WTC11 (cell line): ENCODE data around the gene GZF1. TPM values are rescaled to one million over a fixed set of nuclear protein-coding genes. Genes with fewer than 3 reads are reported as not detected.

Source experiments
- ATAC-seq: fragments of 200-7000 bp; cut with Tn5 transposase; 2 replicates; pipeline ENCODE4 v1.10.0; 2021; ENCODE audit warnings: mild to moderate bottlenecking, moderate library complexity
- CTCF ChIA-PET: fragments of 300-600 bp; sonication (Branson Sonifier 250); formaldehyde crosslinking; loops from one replicate; lab custom pipeline; 2021; ENCODE audit warnings: antibody characterized with exemption; lab: Charles Lee
- POLR2A ChIA-PET: fragments of 350-600 bp; sonication (Branson Sonifier 250); formaldehyde crosslinking; loops from one replicate; lab custom pipeline; 2021; ENCODE audit warnings: antibody characterized with exemption; lab: Charles Lee
- DNase-seq: peaks from one replicate; pipeline ENCODE4 v3.0.0; 2021; ENCODE audit warnings: low spot score
- H3K27ac Mint-ChIP-seq: 2 replicates; pipeline ENCODE4 v1.8.0; 2021; ENCODE audit warnings: mixed read lengths
- H3K27me3 Mint-ChIP-seq: 2 replicates; pipeline ENCODE4 v1.8.0; 2021; ENCODE audit warnings: low read depth, mild to moderate bottlenecking, moderate library complexity, mixed read lengths
- H3K36me3 Mint-ChIP-seq: 2 replicates; pipeline ENCODE4 v1.8.0; 2021; ENCODE audit warnings: mixed read lengths
- H3K4me1 Mint-ChIP-seq: 2 replicates; pipeline ENCODE4 v1.8.0; 2022; ENCODE audit warnings: mixed read lengths
- H3K4me3 Mint-ChIP-seq: 2 replicates; pipeline ENCODE4 v1.8.0; 2021; ENCODE audit warnings: mild to moderate bottlenecking, moderate library complexity, mixed read lengths
- H3K9me3 Mint-ChIP-seq: 2 replicates; pipeline ENCODE4 v1.8.0; 2021; ENCODE audit warnings: mixed read lengths
- ATF1 ChIP-seq: sonication (generic); formaldehyde crosslinking; IDR thresholded peaks from 2 replicates; pipeline ENCODE4 v1.8.1; 2023; ENCODE audit warnings: mild to moderate bottlenecking, moderate library complexity, missing genetic modification reagents
- CREM ChIP-seq: sonication (generic); formaldehyde crosslinking; IDR thresholded peaks from 2 replicates; pipeline ENCODE4 v1.8.1; 2022; ENCODE audit warnings: mild to moderate bottlenecking, missing genetic modification reagents, moderate library complexity
- GABPB1 ChIP-seq: sonication (generic); formaldehyde crosslinking; IDR thresholded peaks from 2 replicates; pipeline ENCODE4 v1.8.1; 2023; ENCODE audit warnings: mild to moderate bottlenecking, missing genetic modification reagents
- JAZF1 ChIP-seq: fragments of 250-450 bp; sonication (Bioruptor Pico); IDR thresholded peaks from 2 replicates; pipeline ENCODE4 v1.9.0; 2021; ENCODE audit warnings: moderate library complexity, mild to moderate bottlenecking, inconsistent platforms
- PRRX2 ChIP-seq: fragments of 250-450 bp; sonication (Bioruptor Pico); IDR thresholded peaks from 2 replicates; pipeline ENCODE4 v1.8.0; 2021; ENCODE audit warnings: mild to moderate bottlenecking
- RELA ChIP-seq: sonication (generic); formaldehyde crosslinking; IDR thresholded peaks from 2 replicates; pipeline ENCODE4 v1.8.1; 2022; ENCODE audit warnings: missing genetic modification reagents, mild to moderate bottlenecking, borderline replicate concordance
- SOX15 ChIP-seq: fragments of 250-450 bp; sonication (Bioruptor Pico); IDR thresholded peaks from 2 replicates; pipeline ENCODE4 v1.9.0; 2021; ENCODE audit warnings: mild to moderate bottlenecking
- total RNA-seq: library from RNA; stranded (reverse); gene quantifications from 3 replicates; pipeline ENCODE4 v1.2.3, GENCODE V29; 2021
- TF ChIP-seq, protein P1 (sequence below): sonication (generic); formaldehyde crosslinking; IDR thresholded peaks from 2 replicates; pipeline ENCODE4 v1.8.1; 2022; ENCODE audit warnings: mild to moderate bottlenecking, missing genetic modification reagents, moderate library complexity, borderline replicate concordance
- TF ChIP-seq, protein P2 (sequence below): sonication (generic); formaldehyde crosslinking; IDR thresholded peaks from 2 replicates; pipeline ENCODE4 v1.8.1; 2023; ENCODE audit warnings: mild to moderate bottlenecking, missing genetic modification reagents, borderline replicate concordance
- TF ChIP-seq, protein P3 (sequence below): sonication (generic); formaldehyde crosslinking; IDR thresholded peaks from 2 replicates; pipeline ENCODE4 v1.8.1; 2022; ENCODE audit warnings: mild to moderate bottlenecking, moderate library complexity, missing genetic modification reagents
- TF ChIP-seq, protein P4 (sequence below): fragments of 250-450 bp; sonication (Bioruptor Pico); IDR thresholded peaks from 2 replicates; pipeline ENCODE4 v1.9.0; 2021; ENCODE audit warnings: mild to moderate bottlenecking, borderline replicate concordance
- TF ChIP-seq, protein P5 (sequence below): sonication (generic); formaldehyde crosslinking; IDR thresholded peaks from 2 replicates; pipeline ENCODE4 v1.8.1; 2023; ENCODE audit warnings: mild to moderate bottlenecking, moderate library complexity, missing genetic modification reagents
- TF ChIP-seq, protein P6 (sequence below): sonication (generic); formaldehyde crosslinking; IDR thresholded peaks from 2 replicates; pipeline ENCODE4 v1.8.0; 2022; ENCODE audit warnings: mild to moderate bottlenecking, missing genetic modification reagents

The GZF1 gene
- total RNA-seq, 1 experiment from 2014 or later = 9.5 TPM

DNA sequence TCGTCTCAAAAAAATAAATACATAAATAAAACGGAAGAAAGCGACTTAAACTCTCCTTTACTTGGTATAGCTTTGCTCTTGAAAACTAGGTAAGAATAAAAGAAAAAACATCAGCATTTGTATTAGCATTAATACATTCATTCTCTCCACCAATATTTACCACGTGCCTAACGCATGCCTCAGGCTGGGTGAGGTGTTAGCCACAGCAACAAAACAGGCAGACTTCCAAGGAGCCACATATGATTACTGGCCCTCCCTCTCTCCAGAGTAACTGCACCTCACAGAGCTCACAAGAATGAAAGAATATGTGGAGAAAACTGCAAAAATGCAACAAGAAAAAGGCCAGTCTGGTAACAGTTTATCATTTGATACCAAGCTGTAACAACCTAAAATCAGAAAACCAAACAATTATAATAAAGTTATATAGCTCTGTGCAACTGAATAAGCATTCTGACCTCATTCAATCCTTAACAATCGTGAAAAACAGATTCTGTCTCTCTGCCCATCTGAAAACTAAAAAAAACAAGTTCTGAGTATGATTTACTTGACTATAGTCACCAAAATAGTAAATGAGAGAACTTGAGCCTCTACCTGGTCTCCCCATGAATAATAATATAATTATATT lies 54.1 kb downstream of the GZF1 start:
- Mint-ChIP-seq H3K27ac (peak overlapping the region; percentile 31; the same call in 1 of the 2 replicates), H3K27me3 (no peaks in the 10 kb centered on the region), H3K4me3 (no peak overlapping the region), H3K36me3 (peaks cover 6% of the 10 kb centered on the region), H3K4me1 (peaks cover 21% of the 10 kb centered on the region), H3K9me3 (no peaks in the 10 kb centered on the region)
- ChIA-PET CTCF (interaction anchor here (1.3 kb wide), 1 partner anchor 75 kb away, joined by 3 read pairs; no protein-coding TSS in a partner anchor), POLR2A (no interaction called here)
- DNase-seq (no peak), ATAC-seq (no peak)
- no peak for TF ChIP-seq RELA (CRISPR knock-in tag)
- TF ChIP-seq, protein P1, sequence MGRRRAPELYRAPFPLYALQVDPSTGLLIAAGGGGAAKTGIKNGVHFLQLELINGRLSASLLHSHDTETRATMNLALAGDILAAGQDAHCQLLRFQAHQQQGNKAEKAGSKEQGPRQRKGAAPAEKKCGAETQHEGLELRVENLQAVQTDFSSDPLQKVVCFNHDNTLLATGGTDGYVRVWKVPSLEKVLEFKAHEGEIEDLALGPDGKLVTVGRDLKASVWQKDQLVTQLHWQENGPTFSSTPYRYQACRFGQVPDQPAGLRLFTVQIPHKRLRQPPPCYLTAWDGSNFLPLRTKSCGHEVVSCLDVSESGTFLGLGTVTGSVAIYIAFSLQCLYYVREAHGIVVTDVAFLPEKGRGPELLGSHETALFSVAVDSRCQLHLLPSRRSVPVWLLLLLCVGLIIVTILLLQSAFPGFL = no peak
- no peak for TF ChIP-seq CREM (CRISPR knock-in tag)
- TF ChIP-seq, protein P2, sequence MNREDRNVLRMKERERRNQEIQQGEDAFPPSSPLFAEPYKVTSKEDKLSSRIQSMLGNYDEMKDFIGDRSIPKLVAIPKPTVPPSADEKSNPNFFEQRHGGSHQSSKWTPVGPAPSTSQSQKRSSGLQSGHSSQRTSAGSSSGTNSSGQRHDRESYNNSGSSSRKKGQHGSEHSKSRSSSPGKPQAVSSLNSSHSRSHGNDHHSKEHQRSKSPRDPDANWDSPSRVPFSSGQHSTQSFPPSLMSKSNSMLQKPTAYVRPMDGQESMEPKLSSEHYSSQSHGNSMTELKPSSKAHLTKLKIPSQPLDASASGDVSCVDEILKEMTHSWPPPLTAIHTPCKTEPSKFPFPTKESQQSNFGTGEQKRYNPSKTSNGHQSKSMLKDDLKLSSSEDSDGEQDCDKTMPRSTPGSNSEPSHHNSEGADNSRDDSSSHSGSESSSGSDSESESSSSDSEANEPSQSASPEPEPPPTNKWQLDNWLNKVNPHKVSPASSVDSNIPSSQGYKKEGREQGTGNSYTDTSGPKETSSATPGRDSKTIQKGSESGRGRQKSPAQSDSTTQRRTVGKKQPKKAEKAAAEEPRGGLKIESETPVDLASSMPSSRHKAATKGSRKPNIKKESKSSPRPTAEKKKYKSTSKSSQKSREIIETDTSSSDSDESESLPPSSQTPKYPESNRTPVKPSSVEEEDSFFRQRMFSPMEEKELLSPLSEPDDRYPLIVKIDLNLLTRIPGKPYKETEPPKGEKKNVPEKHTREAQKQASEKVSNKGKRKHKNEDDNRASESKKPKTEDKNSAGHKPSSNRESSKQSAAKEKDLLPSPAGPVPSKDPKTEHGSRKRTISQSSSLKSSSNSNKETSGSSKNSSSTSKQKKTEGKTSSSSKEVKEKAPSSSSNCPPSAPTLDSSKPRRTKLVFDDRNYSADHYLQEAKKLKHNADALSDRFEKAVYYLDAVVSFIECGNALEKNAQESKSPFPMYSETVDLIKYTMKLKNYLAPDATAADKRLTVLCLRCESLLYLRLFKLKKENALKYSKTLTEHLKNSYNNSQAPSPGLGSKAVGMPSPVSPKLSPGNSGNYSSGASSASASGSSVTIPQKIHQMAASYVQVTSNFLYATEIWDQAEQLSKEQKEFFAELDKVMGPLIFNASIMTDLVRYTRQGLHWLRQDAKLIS (CRISPR knock-in tag) = no peak
- TF ChIP-seq PRRX2 (CRISPR knock-in tag) = no peak
- TF ChIP-seq, protein P3, sequence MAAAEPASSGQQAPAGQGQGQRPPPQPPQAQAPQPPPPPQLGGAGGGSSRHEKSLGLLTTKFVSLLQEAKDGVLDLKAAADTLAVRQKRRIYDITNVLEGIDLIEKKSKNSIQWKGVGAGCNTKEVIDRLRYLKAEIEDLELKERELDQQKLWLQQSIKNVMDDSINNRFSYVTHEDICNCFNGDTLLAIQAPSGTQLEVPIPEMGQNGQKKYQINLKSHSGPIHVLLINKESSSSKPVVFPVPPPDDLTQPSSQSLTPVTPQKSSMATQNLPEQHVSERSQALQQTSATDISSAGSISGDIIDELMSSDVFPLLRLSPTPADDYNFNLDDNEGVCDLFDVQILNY = no peak
- TF ChIP-seq, protein P4, sequence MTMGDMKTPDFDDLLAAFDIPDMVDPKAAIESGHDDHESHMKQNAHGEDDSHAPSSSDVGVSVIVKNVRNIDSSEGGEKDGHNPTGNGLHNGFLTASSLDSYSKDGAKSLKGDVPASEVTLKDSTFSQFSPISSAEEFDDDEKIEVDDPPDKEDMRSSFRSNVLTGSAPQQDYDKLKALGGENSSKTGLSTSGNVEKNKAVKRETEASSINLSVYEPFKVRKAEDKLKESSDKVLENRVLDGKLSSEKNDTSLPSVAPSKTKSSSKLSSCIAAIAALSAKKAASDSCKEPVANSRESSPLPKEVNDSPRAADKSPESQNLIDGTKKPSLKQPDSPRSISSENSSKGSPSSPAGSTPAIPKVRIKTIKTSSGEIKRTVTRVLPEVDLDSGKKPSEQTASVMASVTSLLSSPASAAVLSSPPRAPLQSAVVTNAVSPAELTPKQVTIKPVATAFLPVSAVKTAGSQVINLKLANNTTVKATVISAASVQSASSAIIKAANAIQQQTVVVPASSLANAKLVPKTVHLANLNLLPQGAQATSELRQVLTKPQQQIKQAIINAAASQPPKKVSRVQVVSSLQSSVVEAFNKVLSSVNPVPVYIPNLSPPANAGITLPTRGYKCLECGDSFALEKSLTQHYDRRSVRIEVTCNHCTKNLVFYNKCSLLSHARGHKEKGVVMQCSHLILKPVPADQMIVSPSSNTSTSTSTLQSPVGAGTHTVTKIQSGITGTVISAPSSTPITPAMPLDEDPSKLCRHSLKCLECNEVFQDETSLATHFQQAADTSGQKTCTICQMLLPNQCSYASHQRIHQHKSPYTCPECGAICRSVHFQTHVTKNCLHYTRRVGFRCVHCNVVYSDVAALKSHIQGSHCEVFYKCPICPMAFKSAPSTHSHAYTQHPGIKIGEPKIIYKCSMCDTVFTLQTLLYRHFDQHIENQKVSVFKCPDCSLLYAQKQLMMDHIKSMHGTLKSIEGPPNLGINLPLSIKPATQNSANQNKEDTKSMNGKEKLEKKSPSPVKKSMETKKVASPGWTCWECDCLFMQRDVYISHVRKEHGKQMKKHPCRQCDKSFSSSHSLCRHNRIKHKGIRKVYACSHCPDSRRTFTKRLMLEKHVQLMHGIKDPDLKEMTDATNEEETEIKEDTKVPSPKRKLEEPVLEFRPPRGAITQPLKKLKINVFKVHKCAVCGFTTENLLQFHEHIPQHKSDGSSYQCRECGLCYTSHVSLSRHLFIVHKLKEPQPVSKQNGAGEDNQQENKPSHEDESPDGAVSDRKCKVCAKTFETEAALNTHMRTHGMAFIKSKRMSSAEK (CRISPR knock-in tag) = no peak
- no peak for TF ChIP-seq ATF1 (CRISPR knock-in tag)
- TF ChIP-seq, protein P5, sequence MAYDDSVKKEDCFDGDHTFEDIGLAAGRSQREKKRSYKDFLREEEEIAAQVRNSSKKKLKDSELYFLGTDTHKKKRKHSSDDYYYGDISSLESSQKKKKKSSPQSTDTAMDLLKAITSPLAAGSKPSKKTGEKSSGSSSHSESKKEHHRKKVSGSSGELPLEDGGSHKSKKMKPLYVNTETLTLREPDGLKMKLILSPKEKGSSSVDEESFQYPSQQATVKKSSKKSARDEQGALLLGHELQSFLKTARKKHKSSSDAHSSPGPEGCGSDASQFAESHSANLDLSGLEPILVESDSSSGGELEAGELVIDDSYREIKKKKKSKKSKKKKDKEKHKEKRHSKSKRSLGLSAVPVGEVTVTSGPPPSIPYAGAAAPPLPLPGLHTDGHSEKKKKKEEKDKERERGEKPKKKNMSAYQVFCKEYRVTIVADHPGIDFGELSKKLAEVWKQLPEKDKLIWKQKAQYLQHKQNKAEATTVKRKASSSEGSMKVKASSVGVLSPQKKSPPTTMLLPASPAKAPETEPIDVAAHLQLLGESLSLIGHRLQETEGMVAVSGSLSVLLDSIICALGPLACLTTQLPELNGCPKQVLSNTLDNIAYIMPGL (CRISPR knock-in tag) = no peak
- TF ChIP-seq JAZF1 (CRISPR knock-in tag) = no peak
- TF ChIP-seq, protein P6, sequence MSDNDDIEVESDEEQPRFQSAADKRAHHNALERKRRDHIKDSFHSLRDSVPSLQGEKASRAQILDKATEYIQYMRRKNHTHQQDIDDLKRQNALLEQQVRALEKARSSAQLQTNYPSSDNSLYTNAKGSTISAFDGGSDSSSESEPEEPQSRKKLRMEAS = no peak
- no peak for TF ChIP-seq GABPB1 (CRISPR knock-in tag)
- no peak for TF ChIP-seq SOX15 (CRISPR knock-in tag)
